Measurements from ENCODE around the gene SLC29A3. TPM values are rescaled to one million over a fixed set of nuclear protein-coding genes. Genes with fewer than 3 reads are reported as not detected.

The SLC29A3 gene
- total RNA-seq, 1 experiment from 2014 or later, result 4.4 TPM

GRCh38 chr10:71279590-71280170, 39.4 kb upstream of the SLC29A3 start:
- no peaks in the 10 kb centered on the region for H3K79me2 ChIP-seq (ENCODE audit: low read length)
- no peaks in the 10 kb centered on the region for H3K36me3 ChIP-seq (ENCODE audit: low read depth, low read length)
- H2AFZ ChIP-seq (ENCODE audit: low read length), result no peak overlapping the region
- H3K4me3 ChIP-seq (ENCODE audit: low read length), result no peak overlapping the region
- intact Hi-C loops (cut with micrococcal nuclease), result loop anchor here (5.0 kb wide), 1 partner anchor 357 kb away; no protein-coding TSS in a partner anchor
- ChIA-PET CTCF (no interaction called here), POLR2A (ENCODE audit: unreplicated experiment) (no interaction called here)
- no peak overlapping the region for H3K9ac ChIP-seq (ENCODE audit: low read length)
- no peaks in the 10 kb centered on the region for H3K27me3 ChIP-seq (ENCODE audit: low read length)
- no peak overlapping the region for H3K27ac ChIP-seq (ENCODE audit: low read length)
- H3K4me1 ChIP-seq (ENCODE audit: insufficient read depth, low read length), result no peaks in the 10 kb centered on the region
- no peaks in the 10 kb centered on the region for H3F3A ChIP-seq (ENCODE audit: low read length, unreplicated experiment)
- no TSS peak for BruUV-seq (replicated peaks)
- H3K4me2 ChIP-seq (ENCODE audit: low read length), result no peak overlapping the region
- TF ChIP-seq EZH2phosphoT487 (IDR thresholded peaks at IDR 0.05; ENCODE audit: borderline replicate concordance, low read length) (no peak), CTCF (conservative IDR thresholded peaks at IDR 0.05; ENCODE audit: low read depth, low read length) (no peak), EZH2 (IDR thresholded peaks at IDR 0.05; ENCODE audit: low read length, unreplicated experiment) (no peak)
- no peaks in the 10 kb centered on the region for H3K9me3 ChIP-seq (ENCODE audit: low read length)
- no peaks in the 10 kb centered on the region for H4K20me1 ChIP-seq (ENCODE audit: low read length)
- no peak for ATAC-seq
- DNase-seq, result no peak
- no peaks in the 10 kb centered on the region for H3K9me2 ChIP-seq (replicated peaks; ENCODE audit: low read length)

DNA sequence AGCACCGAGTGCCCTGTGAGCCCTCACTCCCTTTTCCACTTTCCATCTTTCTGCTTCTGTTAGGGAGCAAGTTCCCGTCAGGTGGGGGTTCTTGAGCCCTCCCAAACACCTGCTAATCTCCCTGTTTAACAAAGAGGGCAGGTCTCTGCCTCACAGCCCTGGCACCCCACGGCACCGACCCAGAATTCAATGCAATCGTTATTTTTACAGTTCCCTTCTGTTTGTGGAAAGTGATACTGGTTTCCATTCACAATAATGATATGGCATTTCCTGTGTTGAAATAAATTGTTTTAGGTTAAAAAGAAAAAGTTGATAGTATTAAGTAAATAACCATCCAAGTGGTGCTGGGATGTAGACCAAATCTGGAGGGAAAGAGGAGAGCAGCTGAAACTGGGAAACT, 38.8 kb upstream of the SLC29A3 start:
- no peaks in the 10 kb centered on the region for H4K20me1 ChIP-seq (ENCODE audit: low read length)
- TF ChIP-seq CTCF (conservative IDR thresholded peaks at IDR 0.05; ENCODE audit: low read depth, low read length) (no peak), EZH2 (IDR thresholded peaks at IDR 0.05; ENCODE audit: low read length, unreplicated experiment) (no peak), EZH2phosphoT487 (IDR thresholded peaks at IDR 0.05; ENCODE audit: borderline replicate concordance, low read length) (no peak)
- intact Hi-C loops (cut with micrococcal nuclease), result no loop called here

GRCh38 chr10:71280825-71281224, 38.2 kb upstream of the SLC29A3 start:
- Histone ChIP-seq H3K9me3 (ENCODE audit: low read length) (no peaks in the 10 kb centered on the region), H3K79me2 (ENCODE audit: low read length) (no peaks in the 10 kb centered on the region), H3K27me3 (ENCODE audit: low read length) (no peaks in the 10 kb centered on the region), H3K9ac (ENCODE audit: low read length) (no peak overlapping the region), H3K9me2 (replicated peaks; ENCODE audit: low read length) (no peaks in the 10 kb centered on the region), H2AFZ (ENCODE audit: low read length) (no peak overlapping the region), H4K20me1 (ENCODE audit: low read length) (no peaks in the 10 kb centered on the region), H3K4me1 (ENCODE audit: insufficient read depth, low read length) (no peaks in the 10 kb centered on the region), H3K4me3 (ENCODE audit: low read length) (no peak overlapping the region), H3F3A (ENCODE audit: low read length, unreplicated experiment) (no peaks in the 10 kb centered on the region), H3K36me3 (ENCODE audit: low read depth, low read length) (no peaks in the 10 kb centered on the region), H3K27ac (ENCODE audit: low read length) (no peak overlapping the region), H3K4me2 (ENCODE audit: low read length) (no peak overlapping the region)
- ChIA-PET POLR2A (ENCODE audit: unreplicated experiment) (no interaction called here), CTCF (no interaction called here)
- ATAC-seq, result no peak
- intact Hi-C loops (cut with micrococcal nuclease), result no loop called here
- no TSS peak for BruUV-seq (replicated peaks)
- no peak for DNase-seq
- TF ChIP-seq EZH2phosphoT487 (IDR thresholded peaks at IDR 0.05; ENCODE audit: borderline replicate concordance, low read length) (no peak), CTCF (conservative IDR thresholded peaks at IDR 0.05; ENCODE audit: low read depth, low read length) (no peak), EZH2 (IDR thresholded peaks at IDR 0.05; ENCODE audit: low read length, unreplicated experiment) (no peak)

More for the DNA sequence above, 38.8 kb upstream of the SLC29A3 start:
- Histone ChIP-seq H3F3A (ENCODE audit: low read length, unreplicated experiment) (no peaks in the 10 kb centered on the region), H3K4me3 (ENCODE audit: low read length) (no peak overlapping the region), H2AFZ (ENCODE audit: low read length) (no peak overlapping the region), H3K27me3 (ENCODE audit: low read length) (no peaks in the 10 kb centered on the region), H3K9me3 (ENCODE audit: low read length) (no peaks in the 10 kb centered on the region), H3K9me2 (replicated peaks; ENCODE audit: low read length) (no peaks in the 10 kb centered on the region), H3K4me1 (ENCODE audit: insufficient read depth, low read length) (no peaks in the 10 kb centered on the region), H3K27ac (ENCODE audit: low read length) (no peak overlapping the region), H3K9ac (ENCODE audit: low read length) (no peak overlapping the region), H3K36me3 (ENCODE audit: low read depth, low read length) (no peaks in the 10 kb centered on the region), H3K4me2 (ENCODE audit: low read length) (no peak overlapping the region), H3K79me2 (ENCODE audit: low read length) (no peaks in the 10 kb centered on the region)
- CTCF ChIA-PET, result no interaction called here
- DNase-seq (no peak), ATAC-seq (no peak)
- POLR2A ChIA-PET (ENCODE audit: unreplicated experiment), result no interaction called here
- BruUV-seq (replicated peaks), result no TSS peak
